GM21526 (cell line): ENCODE measurements around the gene FLT1.

Source experiments
- ATAC-seq: cut with Tn5 transposase; IDR thresholded peaks from one replicate; pipeline ENCODE4 v1.9.1; 2021; ENCODE audit warnings: moderate library complexity; ENCODE audit not compliant: unreplicated experiment, low FRiP score

The FLT1 gene

GRCh38 chr13:28355046-28355821, 139.7 kb downstream of the FLT1 start:
- ATAC-seq, result no peak

- ATAC-seq, result no peak
Measured at GRCh38 chr13:28353679-28354078, 141.2 kb downstream of the FLT1 start.

GRCh38 chr13:28349907-28350654, 144.8 kb downstream of the FLT1 start:
- ATAC-seq, result no peak

GRCh38 chr13:28349371-28349770, 145.6 kb downstream of the FLT1 start:
- no peak for ATAC-seq

GRCh38 chr13:28347456-28348371, 147.2 kb downstream of the FLT1 start:
- ATAC-seq, result no peak

- ATAC-seq, result no peak
Measured at GRCh38 chr13:28346154-28346553, 148.8 kb downstream of the FLT1 start.

- no peak for ATAC-seq
Measured at GRCh38 chr13:28344163-28344562, 150.8 kb downstream of the FLT1 start.

GRCh38 chr13:28342251-28342650, 152.7 kb downstream of the FLT1 start:
- ATAC-seq, result no peak

GRCh38 chr13:28340272-28340793, 154.6 kb downstream of the FLT1 start:
- ATAC-seq, result no peak

- ATAC-seq, result no peak
Measured at GRCh38 chr13:28339419-28339818, 155.5 kb downstream of the FLT1 start.

- no peak for ATAC-seq
Measured at GRCh38 chr13:28338742-28339141, 156.2 kb downstream of the FLT1 start.

GRCh38 chr13:28338006-28338574, 156.8 kb downstream of the FLT1 start:
- no peak for ATAC-seq

GRCh38 chr13:28337166-28338005, 157.5 kb downstream of the FLT1 start:
- no peak for ATAC-seq

GRCh38 chr13:28336193-28336657, 158.7 kb downstream of the FLT1 start:
- ATAC-seq, result no peak

GRCh38 chr13:28333204-28333881, 161.6 kb downstream of the FLT1 start:
- no peak for ATAC-seq

GRCh38 chr13:28329395-28330158, 165.4 kb downstream of the FLT1 start:
- no peak for ATAC-seq

- no peak for ATAC-seq
Measured at GRCh38 chr13:28328271-28328607, 166.7 kb downstream of the FLT1 start.
